K562 (cell line): ENCODE data around the gene MAP3K7. TPM values are rescaled to one million over a fixed set of nuclear protein-coding genes. Genes with fewer than 3 reads are reported as not detected.

Experiments used
- CEBPG ChIP-seq, 3 experiments: fragments of 200-800 bp in 1 of 3; sonication (Bioruptor generic) in 1 of 3; sonication (generic) in 1 of 3; formaldehyde crosslinking in 1 of 3; IDR thresholded peaks in 2 of 3; conservative IDR thresholded peaks in 1 of 3; 2 replicates each; pipeline versions ENCODE4 v1.6.1 to v1.8.0; 2016 to 2022; ENCODE audit warnings: missing compliant biosample characterization in 2 of 3, missing genetic modification characterization in 2 of 3, mild to moderate bottlenecking in 1 of 3, missing genetic modification reagents in 1 of 3
- HSF4 ChIP-seq: fragments of 250-450 bp; sonication (Bioruptor Pico); IDR thresholded peaks from 2 replicates; pipeline ENCODE4 v2.1.2; 2022; ENCODE audit warnings: mild to moderate bottlenecking, moderate library complexity, borderline replicate concordance
- MTA3 ChIP-seq: fragments of 450-650 bp; formaldehyde crosslinking; IDR thresholded peaks from 2 replicates; pipeline ENCODE4 v1.6.1; 2017; ENCODE audit warnings: mild to moderate bottlenecking, borderline replicate concordance
- MTF1 ChIP-seq: fragments of 250-450 bp; sonication (Bioruptor Pico); IDR thresholded peaks from 2 replicates; pipeline ENCODE4 v1.9.0; 2021; ENCODE audit warnings: moderate library complexity, mild to moderate bottlenecking, inconsistent platforms, borderline replicate concordance
- ZBTB40 ChIP-seq, 2 experiments: fragments of 450-650 bp in 1 of 2; sonication (generic) in 1 of 2; formaldehyde crosslinking in 1 of 2; IDR thresholded peaks; 2 replicates each; pipeline versions ENCODE4 v1.7.1 to v1.9.0; 2016 to 2022; ENCODE audit warnings: inconsistent platforms in 1 of 2, mild to moderate bottlenecking in 1 of 2, missing genetic modification reagents in 1 of 2
- ZNF75A ChIP-seq: fragments of 450-650 bp; formaldehyde crosslinking; IDR thresholded peaks from 2 replicates; pipeline ENCODE4 v1.4.0; 2020; ENCODE audit warnings: mild to moderate bottlenecking
- ZSCAN32 ChIP-seq: fragments of 450-650 bp; formaldehyde crosslinking; IDR thresholded peaks from 2 replicates; pipeline ENCODE4 v1.4.0; 2020; ENCODE audit warnings: mild to moderate bottlenecking, moderate library complexity
- polyA plus RNA-seq, 8 experiments: library from polyadenylated mRNA; depleted of rRNA in 4 of 8; stranded (reverse) in 5 of 8; unstranded in 3 of 8; fragments of >200 nt; fragmentation: Nextera tagmentation in 2 of 8; fragmentation: Illumina TruSeq in 1 of 8; extraction: Ambion mirVana in 2 of 8; extraction: Trizol in 1 of 8; gene quantifications; 2 replicates each; pipeline versions ENCODE4 v1.2.1 to v1.2.3, GENCODE V29; 2011 to 2014; ENCODE audit warnings: inconsistent platforms in 1 of 8, missing spikeins in 1 of 8
- total RNA-seq, 7 experiments: library from RNA; depleted of rRNA in 6 of 7; stranded (reverse); fragments of >200 nt in 6 of 7; fragmentation: Illumina TruSeq in 2 of 7; extraction: Trizol in 2 of 7; gene quantifications; 2 replicates each; pipeline versions ENCODE4 v1.2.1 to v1.2.3, GENCODE V29; 2011 to 2021; ENCODE audit warnings: low replicate concordance in 1 of 7

The MAP3K7 gene
- total and polyA plus RNA-seq, 9 of the 15 experiments (the other 6 are each of a cell fraction or from before 2014, with no cell fraction given) = 13.4 to 60.9 (median 34.8) TPM

GRCh38 chr6:90544741-90545140 lies 42.1 kb downstream of the MAP3K7 start (continued):
- TF ChIP-seq ZBTB40 (IDR thresholded peaks at IDR 0.05) = no peak
- TF ChIP-seq ZBTB40 (CRISPR knock-in tag; IDR thresholded peaks at IDR 0.05) = no peak
- TF ChIP-seq ZSCAN32 (CRISPR knock-in tag) = no peak
- TF ChIP-seq MTF1 (CRISPR knock-in tag) = no peak
- TF ChIP-seq MTA3 = no peak
- TF ChIP-seq HSF4 (CRISPR knock-in tag) = no peak
- no peak for TF ChIP-seq CEBPG (CRISPR knock-in tag; IDR thresholded peaks at IDR 0.05)
- TF ChIP-seq CEBPG (tag; conservative IDR thresholded peaks at IDR 0.05 in 1 of 2, IDR thresholded peaks at IDR 0.05 in 1 of 2) = no peak
- no peak for TF ChIP-seq ZNF75A (CRISPR knock-in tag)
